Dedifferentiated amniotic fluid mesenchymal stem cell (primary cell): ENCODE data around the gene MTNR1A.

Source experiments
- DNase-seq: peaks from one replicate; pipeline ENCODE4 v3.0.0-alpha.2; 2016; ENCODE audit errors: extremely low spot score

The MTNR1A gene

DNA sequence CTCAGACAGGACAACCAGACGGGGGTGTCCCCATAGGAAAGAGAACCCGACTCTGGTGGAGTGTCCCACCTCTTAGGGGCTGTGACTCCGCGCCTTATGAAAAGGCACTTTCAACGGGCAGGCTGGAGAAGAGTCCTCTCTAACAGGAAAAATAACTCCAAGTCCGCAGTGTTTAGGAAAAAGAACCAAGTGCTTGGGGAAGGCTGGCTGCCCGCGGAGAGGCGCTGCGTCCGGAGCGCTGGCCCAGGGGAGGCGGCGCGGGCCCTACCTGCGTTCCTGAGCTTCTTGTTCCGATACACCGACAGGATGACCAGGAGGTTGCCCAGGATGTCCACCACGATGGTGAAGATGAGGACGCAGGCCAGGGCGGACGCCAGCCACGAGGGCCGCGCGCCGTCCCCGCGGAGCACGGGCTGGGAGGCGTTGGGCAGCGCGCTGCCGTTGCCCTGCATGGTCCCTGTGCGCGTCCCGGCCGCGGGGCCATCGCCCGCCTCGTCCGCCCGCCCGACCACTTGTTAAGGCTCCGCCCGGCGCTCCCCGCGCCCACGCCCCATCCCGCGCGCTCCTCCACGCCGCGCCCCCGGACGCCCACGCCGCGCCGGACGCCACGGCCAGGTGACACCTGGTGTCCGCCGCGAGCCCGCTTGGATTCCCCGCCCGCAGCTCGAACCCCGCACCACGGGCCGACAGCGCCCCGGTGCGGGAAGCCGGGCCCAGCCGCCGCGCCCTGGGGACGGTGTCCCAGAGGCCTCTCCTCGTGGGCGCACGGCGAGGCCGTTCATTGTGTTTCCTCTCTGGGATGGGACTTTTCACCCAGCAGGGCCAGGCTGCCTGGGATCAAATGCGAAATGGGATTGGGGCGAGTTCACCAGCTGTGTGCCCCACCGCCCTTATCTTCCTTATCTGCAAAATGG lies at the start of gene MTNR1A:
Gene MTNR1A, minus strand, starts transcription at position 654 of the 914 bp plus-strand sequence. Its CDS starts 202 bp downstream, at position 452.
- no peak for DNase-seq

DNA sequence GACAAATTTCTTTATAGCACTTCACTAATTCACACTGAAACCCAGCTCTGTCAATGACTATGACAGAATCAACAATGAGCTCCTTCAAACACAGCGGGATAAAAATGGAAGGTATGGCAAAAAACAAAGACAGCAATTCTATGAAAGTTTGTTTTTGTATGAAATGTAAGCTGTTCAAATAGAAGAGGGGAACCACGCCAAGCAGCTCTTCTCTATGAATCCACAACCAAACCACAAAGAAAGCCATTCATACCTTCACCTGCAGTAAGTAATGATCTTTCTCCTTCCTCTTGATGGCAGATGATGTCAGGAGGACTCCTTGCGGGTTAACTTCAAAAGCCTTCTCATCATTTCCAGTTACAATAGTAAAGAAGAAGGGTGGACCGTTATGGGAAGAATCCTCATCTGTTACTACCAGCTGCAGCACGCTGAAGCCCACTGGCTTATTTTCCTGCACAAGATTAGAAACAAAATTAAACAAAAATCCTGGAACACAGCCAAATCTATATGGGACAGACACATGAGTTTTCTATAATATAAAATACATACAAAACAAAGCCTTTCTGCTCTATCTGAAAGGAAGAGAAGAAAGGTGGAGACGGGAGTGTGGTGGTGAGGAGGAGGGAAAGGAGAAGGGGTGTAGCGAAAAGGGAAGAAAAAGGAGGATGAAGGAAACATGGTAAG lies 48.9 kb upstream of the MTNR1A start:
- no peak for DNase-seq

DNA sequence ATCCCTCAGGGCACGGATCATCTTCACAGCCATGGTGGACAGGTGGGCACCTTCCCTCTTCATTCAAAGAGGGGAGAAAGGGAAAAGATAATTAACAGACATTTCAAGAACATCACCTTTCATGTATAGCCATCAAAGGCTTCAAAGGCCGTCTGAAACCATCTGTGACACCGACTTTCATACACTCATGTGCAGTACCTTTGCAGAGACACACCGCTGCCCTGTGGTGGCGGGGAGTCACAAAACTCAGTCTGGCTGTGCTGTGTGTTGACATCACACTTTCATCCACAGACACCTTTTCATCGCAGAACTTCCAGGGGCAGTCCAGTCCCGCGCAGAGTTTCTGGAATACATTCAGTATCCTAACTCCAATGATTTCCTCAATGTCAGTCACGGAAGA lies 47.6 kb upstream of the MTNR1A start:
- DNase-seq: no peak

DNA sequence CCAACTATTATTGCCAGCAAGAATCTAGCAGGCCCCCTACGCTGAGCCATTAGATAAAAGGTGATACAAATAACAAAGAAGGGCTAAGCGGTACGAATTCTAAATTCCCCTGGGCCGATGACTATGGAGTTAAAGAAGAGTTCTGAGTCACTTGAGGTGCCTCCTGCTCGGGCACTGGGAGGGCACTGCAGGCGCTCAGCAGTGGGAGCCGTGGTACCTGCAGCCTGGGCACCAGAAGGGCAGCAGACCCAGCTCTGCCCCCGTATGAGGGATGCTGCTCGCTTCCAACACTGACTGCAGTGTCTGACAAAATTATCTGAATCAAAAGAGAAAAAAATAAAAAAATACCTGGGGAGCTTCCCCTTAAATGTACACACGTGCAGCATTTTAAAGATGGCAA lies 44.1 kb upstream of the MTNR1A start:
- DNase-seq: no peak

DNA sequence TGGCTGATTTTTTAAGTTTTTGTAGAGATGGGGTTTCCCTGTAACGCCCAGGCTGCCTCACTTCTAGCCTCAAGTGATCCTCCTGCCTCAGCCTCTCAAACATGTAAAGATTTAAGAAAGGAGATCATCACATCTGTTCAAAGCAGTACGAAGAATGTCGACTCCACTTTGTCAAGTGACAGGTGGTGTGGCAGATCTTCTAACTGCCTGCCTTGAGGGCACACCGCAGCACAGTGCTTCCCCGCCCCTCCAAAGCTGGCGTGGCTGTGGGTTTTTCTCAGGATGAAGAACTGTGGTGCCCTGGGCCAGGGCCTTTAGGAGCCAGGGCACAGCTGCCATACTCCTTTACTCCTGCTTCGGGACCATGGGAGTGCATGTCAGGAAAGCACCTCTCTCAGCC lies 43.3 kb upstream of the MTNR1A start:
- no peak for DNase-seq

DNA sequence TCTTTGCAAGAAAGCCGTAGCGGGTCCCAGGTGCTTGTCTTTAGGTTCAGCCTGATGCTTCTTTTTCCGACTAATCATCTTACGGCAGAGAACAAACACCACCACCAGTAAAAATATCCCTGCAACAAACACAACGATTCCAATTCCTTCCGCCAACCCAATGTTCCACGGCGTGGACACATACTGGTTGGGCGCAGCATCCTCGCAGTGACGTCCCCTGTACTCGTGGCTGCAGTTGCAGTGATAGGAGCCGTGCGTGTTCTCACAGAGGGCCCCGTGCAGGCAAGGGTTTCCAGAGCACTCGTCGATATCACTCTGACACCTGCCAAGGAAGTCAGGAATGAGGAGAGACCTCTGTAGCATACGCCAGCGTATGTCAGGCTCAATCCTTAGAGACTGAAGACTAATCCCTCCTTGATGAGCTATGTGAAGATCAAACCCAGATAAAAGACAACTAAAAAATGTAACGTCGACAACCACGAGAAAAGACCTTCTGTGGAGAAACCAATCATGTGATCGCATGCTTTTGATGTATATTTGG lies 41.6 kb upstream of the MTNR1A start:
- no peak for DNase-seq

DNA sequence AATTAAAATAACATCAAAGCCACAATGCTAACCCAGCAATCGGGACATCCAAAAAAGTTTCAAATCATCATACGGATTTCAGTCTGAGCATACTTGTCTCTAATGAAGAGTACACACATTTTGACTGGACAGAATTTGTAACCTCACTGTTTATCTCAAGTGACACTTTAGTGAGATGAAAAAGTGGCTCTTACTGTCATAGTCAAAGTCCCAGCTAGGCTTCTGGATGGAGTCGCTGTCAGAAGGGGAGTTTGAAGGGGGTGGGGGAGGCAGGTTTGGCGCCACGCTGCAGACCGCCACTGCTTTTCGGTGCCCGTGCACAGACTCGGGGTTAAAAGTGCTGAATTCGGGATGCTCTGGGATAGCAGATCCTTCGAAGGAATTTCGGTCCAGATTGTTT lies 41.0 kb upstream of the MTNR1A start:
- DNase-seq: no peak

DNA sequence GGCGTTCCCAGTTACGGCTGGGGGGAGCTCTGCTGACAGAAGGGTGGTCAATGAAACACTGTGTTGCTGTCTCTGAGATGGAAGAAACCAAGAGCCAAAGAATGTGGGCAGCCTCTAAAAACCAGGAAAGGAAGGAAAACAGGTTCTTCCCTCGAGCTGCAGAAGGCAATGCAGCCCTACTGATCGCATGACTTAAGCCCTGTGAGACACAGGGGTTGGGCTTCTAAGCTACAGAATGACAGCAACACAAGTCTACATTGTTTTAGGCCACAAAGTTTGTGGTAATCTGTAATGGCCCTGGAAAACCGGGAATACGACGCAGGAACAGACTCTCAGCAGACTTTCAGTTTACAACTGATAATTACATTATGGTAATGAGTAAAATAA lies 38.2 kb upstream of the MTNR1A start:
- DNase-seq: no peak

DNA sequence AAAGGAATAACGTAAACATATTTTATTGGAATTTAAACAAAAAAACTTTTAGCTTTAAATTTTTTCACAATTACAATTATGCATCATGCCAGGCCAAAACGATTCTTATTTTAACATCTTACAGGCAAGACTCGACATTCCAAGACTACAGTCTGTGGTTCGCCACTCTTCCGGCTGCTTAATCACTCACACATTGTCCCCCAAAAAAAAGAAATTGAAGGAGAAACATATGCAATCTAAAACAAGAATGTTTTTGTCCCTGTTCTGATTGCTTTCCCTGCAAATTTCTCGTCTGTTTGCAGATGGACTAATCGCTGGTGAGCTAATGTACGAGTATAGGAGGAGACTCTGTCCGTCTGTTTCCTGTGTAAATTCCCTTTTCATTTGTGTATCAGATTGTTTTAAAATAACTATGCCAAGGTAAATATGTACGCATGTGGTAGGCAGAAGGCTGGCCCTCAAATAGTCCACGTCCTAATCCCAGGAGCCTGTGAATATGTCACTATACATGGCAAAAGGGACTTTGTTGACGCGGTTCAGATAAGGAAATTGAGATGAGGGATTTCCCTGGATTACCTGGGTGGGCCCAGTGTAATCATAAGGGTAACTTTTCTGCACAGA lies 37.7 kb upstream of the MTNR1A start:
- no peak for DNase-seq

DNA sequence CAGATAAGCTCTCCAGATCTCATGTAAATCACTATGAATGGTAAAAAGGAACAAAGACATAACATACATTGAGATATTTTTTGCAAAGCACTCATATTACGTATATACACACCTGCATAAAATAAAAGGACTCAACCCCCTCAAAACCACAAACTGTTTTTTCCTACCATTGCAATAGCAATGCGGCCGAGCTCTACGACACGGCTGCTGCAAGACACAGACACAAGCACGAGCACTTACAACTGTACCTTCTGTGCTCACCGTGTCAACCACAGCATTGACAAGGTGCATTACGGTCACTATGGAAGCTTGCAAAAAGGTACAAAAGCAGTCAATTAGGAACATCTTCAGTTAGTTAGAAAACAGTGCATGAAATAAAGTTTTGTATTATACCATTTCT lies 37.1 kb upstream of the MTNR1A start:
- DNase-seq: no peak

DNA sequence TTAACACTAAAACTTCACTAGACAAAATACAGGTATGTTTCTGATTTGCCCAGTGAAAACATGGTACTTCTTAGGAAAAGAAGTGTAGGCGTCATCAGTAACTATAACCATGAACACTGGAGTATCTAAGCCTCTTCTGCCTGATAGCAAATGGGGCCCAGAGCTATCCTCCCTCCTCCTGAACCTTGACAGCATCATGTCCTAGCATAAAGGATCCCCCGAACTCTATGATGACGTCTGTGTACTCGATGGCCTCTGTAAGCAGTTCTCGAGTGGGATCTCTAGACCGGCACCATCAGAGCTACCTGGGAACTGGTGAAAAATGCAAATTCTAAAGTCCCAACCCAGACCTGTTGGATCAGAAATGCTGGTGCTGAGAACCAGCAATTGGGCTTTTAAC lies 36.3 kb upstream of the MTNR1A start:
- DNase-seq: no peak

DNA sequence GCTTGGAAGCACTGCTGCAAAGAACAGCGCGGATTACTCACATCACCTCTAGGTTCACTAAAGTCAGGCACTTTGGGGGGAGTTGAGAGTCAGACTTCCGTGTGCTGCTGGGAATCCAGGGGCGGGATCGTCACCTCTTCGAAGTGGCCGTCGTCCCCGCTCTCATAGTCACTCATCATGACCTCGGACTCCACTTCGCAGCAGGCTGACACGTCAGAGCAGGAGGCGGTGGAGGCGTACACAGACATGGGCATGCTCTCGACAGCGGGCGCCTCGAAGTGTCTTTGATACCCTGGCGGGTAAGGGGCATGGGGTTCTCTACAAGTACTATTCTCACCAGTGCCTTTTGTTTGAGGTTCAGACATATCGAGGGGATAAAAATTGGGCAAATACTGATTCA lies 33.1 kb upstream of the MTNR1A start:
- DNase-seq: no peak

DNA sequence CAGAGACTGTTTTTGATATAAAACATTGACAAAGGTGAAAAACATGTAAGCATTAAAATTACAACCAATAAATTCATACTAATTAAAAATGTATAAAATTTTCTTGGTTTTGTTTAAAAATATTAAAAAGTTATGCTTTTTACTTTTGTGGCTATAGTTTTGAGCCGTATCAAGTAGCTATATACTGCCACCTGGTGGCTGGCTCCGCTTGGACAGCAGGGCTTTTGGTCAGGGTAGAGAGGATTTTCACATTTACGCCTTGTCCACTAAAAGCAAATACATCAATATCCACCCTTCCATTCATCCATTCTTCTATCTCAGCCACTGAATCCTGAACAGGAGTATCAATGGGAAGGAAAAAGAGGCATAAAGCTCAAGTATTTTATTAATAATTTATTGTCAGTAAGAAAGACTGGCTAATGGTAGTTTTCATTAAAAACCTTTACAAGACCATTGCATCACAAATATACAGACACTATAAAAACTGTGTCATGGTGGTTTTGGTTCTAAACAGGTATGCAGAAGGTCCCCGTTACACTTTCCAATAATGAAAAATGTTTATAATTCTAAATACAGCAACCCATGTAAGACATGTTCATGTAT lies 32.1 kb upstream of the MTNR1A start:
- DNase-seq: peak; percentile 59

DNA sequence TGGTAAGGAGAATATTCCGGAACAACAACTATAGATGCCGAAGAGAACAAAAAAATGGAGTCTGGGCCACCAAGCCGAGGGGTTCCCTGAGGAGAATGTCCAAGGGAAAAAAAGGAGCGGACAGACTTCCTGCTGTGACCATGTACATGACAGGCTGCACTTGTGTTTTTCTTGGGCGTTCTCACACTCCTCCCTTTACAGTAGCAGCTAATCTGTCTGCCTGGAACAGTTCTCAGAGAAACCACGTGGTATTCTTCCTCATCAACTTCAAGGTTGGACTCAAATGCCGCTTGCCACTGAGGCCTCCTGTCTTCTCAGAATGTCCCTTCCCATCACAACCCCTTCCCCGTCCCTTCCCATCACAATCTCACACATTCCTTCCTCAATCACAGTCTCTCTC lies 30.8 kb upstream of the MTNR1A start:
- DNase-seq: no peak

DNA sequence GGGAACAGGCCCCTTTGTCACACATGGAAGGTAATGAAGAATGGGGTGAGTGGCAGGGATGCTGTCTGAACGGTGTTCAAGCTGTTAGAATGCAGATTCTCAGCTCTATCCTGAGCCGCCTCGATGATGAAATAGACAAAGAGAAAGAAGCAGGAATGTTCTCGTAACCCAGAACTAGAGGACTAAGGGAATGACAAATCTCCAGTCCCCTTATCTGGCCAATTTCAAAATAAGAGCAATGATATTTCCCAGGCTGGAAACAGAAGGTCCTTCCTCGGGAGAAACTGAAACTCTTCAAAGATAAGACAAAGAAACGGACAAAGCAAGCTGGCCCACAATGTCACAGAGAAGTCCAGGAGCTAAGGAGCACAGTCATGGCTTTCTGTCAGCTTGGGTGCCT lies 29.5 kb upstream of the MTNR1A start:
- no peak for DNase-seq

DNA sequence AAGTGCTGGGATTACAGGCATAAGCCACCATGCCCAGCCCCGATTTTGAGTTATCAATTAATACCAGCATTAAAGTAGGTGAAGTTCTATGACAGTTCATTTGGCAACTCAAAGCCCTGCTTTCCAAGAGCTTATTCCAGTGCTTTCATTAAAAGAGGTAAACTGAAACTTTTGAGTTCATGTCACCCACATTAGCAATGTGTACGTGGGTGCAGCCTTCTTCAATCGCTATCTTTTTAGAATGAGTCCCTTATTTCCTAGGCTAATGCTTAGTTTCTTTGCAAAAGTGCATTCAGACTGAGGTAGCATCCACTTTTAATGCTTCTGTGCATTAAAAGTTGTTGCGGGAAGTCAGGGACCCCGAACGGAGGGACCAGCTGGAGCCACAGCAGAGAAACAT lies 26.1 kb upstream of the MTNR1A start:
- DNase-seq: no peak

DNA sequence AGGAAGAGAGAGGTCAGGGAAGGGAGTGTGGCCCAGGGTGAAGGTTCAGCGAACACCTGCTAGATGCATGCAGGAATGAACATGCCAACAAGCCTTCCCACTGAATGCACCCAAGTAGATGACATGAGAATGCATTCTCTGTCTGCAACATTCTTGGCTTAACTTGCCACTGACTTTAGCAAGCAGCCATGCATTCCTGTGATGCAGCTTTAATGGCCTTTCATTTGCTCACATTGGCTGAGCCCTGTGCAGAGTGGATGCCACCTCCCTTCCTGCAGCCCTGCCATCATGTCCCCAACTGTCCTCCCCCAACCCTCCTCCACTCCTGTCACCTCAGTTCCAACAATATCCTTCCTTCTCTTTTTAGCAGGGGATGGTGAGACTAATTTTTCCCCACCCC lies 25.3 kb upstream of the MTNR1A start:
- no peak for DNase-seq

DNA sequence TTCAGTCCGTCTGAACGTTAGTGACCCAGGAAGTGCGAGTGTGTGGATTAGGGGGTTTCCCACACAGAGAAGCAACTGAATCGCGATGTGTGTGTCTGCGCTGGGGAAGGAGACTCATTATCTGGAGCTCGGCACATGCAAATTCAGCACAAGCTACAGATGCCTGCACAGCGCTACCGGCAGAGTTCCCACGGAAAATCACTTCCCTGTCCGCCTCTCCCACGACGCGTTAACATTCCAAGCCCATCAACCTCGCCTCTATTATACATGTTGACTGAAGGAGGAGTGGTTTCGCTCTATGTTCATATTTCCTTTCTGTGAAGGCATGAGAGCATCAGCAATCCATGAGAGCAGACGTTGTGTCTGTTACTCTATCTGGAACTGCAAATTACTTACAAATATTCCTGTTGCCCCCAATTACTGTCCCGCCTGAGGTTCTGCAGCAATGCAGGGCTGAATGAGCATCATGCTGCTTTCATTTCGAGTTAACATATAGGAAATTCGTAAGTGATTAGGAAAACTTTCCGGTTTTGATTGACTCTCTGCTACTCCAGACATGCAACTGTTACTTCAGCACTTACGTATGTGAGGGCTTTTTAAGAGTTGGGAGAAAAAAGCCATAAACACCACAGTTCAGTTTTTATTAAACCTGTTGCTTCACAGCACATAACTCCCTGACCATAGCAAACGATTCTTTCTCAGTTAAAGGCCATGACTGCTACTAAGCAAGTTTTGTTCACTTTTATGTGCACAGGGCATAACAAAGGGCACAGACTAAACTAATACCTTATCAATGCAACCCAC lies 15.0 kb upstream of the MTNR1A start:
- peak; percentile 18 for DNase-seq

DNA sequence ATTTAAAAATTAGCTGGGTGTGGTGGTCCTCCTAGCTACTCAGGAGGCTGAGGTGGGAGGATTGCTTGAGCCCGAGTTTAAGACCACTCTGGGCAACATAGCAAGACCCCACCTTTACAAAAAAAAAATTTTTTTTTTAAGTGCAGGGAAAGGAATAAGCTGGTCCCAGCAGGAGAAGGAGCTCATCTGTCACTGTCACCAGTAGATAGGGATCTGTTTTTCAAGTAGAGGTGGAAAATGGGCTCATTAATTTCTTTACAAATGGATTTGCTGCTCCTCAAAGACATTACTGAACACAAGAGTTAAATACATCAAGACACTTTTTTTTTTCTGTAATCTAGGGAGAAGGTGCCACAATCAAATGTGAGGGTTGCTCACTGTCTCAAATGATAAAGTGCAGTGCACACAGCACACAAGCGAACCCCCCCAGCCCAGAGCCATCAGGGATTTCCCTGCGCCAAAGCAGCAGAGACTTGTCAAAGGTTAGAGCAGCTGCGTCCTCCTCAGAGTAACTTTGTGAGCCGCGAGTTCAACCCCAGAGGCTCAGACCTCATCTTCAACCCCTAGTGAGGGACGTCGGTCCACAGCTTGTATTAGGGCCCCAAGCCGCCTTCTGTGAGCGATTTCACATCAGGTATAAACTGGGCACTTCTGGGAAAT lies 14.3 kb upstream of the MTNR1A start:
- no peak for DNase-seq

DNA sequence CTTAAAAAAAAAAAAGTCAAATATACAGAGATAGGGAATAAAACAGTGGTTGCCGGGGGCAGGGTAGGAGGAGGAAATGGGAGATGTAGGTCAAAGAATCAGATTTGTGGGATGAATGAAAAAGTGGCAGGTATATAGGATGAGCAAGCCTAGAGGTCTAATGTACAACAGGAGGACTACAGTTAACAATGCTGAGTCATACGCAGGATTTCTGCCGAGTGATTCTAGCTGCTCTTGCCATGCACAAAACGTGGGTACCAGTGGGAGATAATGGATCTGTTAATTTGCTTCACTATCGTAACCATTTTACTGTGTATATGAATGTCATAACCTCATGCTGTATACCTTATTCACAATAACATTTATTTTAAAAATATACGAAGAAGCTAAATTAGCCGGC lies 10.7 kb upstream of the MTNR1A start:
- DNase-seq: no peak

DNA sequence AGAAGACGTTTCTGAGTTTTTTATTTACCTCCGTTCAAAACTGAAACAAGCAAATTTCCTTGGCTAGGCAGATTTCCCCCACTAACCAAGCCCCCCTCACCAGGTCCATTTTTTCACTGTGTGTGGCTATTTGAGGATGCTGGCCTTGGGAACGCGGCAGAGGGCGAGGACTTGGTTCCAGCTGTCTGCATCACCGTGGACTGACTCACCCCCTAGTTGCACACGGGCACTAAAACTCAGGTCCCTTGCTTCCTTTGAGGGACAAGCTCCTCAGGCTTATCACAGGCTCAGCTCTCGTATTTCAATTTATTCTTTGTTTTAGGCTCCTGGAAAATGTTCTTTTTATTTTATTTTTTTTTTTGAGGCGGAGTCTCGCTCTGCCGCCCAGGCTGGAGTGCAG lies 8.4 kb upstream of the MTNR1A start:
- no peak for DNase-seq
